LNCAP (cell line): ENCODE measurements around the gene TSC1.

Source experiments
- CTCF ChIP-seq: fragments of 450-650 bp; IDR thresholded peaks from 2 replicates; pipeline ENCODE4 v1.5.1; 2017; ENCODE audit warnings: mild to moderate bottlenecking

Gene TSC1

GRCh38 chr9:132873403-132873802, 71.0 kb downstream of the TSC1 start:
- no peak for TF ChIP-seq CTCF

GRCh38 chr9:132869266-132869665, 75.2 kb downstream of the TSC1 start:
- TF ChIP-seq CTCF: no peak

GRCh38 chr9:132866898-132867297, 77.5 kb downstream of the TSC1 start:
- no peak for TF ChIP-seq CTCF

GRCh38 chr9:132864691-132865090, 79.7 kb downstream of the TSC1 start:
- no peak for TF ChIP-seq CTCF

GRCh38 chr9:132864277-132864676, 80.1 kb downstream of the TSC1 start:
- no peak for TF ChIP-seq CTCF

GRCh38 chr9:132863096-132863495, 81.3 kb downstream of the TSC1 start:
- TF ChIP-seq CTCF: no peak

- no peak for TF ChIP-seq CTCF
Measured at GRCh38 chr9:132862533-132862932, 81.9 kb downstream of the TSC1 start.

- no peak for TF ChIP-seq CTCF
Measured at GRCh38 chr9:132861666-132862065, 82.8 kb downstream of the TSC1 start.
